Panc1 (cell line): ENCODE data around the gene UBE2G2.

Experiments
- POLR2AphosphoS5 ChIP-seq: IDR thresholded peaks from 2 replicates; pipeline ENCODE4 v1.6.1; 2012; ENCODE audit warnings: mild to moderate bottlenecking, low read depth, low read length, moderate library complexity
- REST ChIP-seq, 2 experiments: IDR thresholded peaks; 2 replicates each; pipeline ENCODE4 v1.6.1; 2011 to 2012; ENCODE audit warnings: low read depth in 2 of 2, control low read depth in 1 of 2, low read length in 1 of 2, mild to moderate bottlenecking in 1 of 2, moderate library complexity in 1 of 2; ENCODE audit not compliant: insufficient read depth in 1 of 2
- TCF7L2 ChIP-seq: IDR thresholded peaks from 2 replicates; pipeline ENCODE4 v1.6.1; 2011; ENCODE audit warnings: mild to moderate bottlenecking, low read depth, low read length, inconsistent platforms
- TF ChIP-seq, protein P1 (sequence below): fragments of 450-650 bp; IDR thresholded peaks from 2 replicates; pipeline ENCODE4 v1.5.1; 2017; ENCODE audit warnings: mild to moderate bottlenecking

- TF ChIP-seq, protein P1, sequence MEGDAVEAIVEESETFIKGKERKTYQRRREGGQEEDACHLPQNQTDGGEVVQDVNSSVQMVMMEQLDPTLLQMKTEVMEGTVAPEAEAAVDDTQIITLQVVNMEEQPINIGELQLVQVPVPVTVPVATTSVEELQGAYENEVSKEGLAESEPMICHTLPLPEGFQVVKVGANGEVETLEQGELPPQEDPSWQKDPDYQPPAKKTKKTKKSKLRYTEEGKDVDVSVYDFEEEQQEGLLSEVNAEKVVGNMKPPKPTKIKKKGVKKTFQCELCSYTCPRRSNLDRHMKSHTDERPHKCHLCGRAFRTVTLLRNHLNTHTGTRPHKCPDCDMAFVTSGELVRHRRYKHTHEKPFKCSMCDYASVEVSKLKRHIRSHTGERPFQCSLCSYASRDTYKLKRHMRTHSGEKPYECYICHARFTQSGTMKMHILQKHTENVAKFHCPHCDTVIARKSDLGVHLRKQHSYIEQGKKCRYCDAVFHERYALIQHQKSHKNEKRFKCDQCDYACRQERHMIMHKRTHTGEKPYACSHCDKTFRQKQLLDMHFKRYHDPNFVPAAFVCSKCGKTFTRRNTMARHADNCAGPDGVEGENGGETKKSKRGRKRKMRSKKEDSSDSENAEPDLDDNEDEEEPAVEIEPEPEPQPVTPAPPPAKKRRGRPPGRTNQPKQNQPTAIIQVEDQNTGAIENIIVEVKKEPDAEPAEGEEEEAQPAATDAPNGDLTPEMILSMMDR, result no peak
- TF ChIP-seq POLR2AphosphoS5 (no peak), REST (IDR thresholded peaks at IDR 0.05; ENCODE audit: insufficient read depth in 1 of 2, low read depth in 2 of 2, low read length in 1 of 2) (no peak), TCF7L2 (no peak)
Measured at GRCh38 chr21:44780767-44781459, 20.7 kb downstream of the UBE2G2 start.
